22Rv1 (cell line): ENCODE measurements around the gene C2CD3.

Experiments
- H3K27ac ChIP-seq: fragments of 450-650 bp; 2 replicates; pipeline ENCODE4 v1.5.1; 2017
- CTCF ChIP-seq: fragments of 450-650 bp; IDR thresholded peaks from 2 replicates; pipeline ENCODE4 v1.5.1; 2017; ENCODE audit warnings: mild to moderate bottlenecking
- ZFX ChIP-seq: fragments of 450-650 bp; IDR thresholded peaks from 2 replicates; pipeline ENCODE4 v1.6.1; 2017; ENCODE audit warnings: antibody characterized with exemption, borderline replicate concordance

The C2CD3 gene

GRCh38 chr11:74033046-74033445 lies 137.8 kb downstream of the C2CD3 start:
- no peak overlapping the region for H3K27ac ChIP-seq
- no peak for TF ChIP-seq ZFX
- TF ChIP-seq CTCF = no peak

- H3K27ac ChIP-seq = no peak overlapping the region
- no peak for TF ChIP-seq CTCF
- no peak for TF ChIP-seq ZFX
Observed at GRCh38 chr11:74030723-74031676, 139.8 kb downstream of the C2CD3 start.

- no peak for TF ChIP-seq CTCF
- H3K27ac ChIP-seq = no peak overlapping the region
Observed at GRCh38 chr11:74025467-74026166, 145.2 kb downstream of the C2CD3 start.

- H3K27ac ChIP-seq = no peak overlapping the region
Observed at GRCh38 chr11:74024261-74025029, 146.4 kb downstream of the C2CD3 start.

GRCh38 chr11:74023276-74023675 lies 147.5 kb downstream of the C2CD3 start:
- no peak for TF ChIP-seq CTCF
- no peak for TF ChIP-seq ZFX

More at GRCh38 chr11:74024261-74025029, 146.4 kb downstream of the C2CD3 start:
- TF ChIP-seq CTCF (no peak), ZFX (no peak)

GRCh38 chr11:74022546-74022945 lies 148.3 kb downstream of the C2CD3 start:
- no peak overlapping the region for H3K27ac ChIP-seq
- TF ChIP-seq CTCF (no peak), ZFX (no peak)

More at GRCh38 chr11:74023276-74023675, 147.5 kb downstream of the C2CD3 start:
- H3K27ac ChIP-seq = no peak overlapping the region
